MM.1S (cell line): ENCODE data around the gene CDAN1.

Source experiments
- EZH2 ChIP-seq: fragments of 300-600 bp; sonication (generic); optimal IDR thresholded peaks from 2 replicates; pipeline ENCODE3; 2017; ENCODE audit warnings: low read depth, mild to moderate bottlenecking, antibody characterized with exemption, low read length, mixed read lengths
- TF ChIP-seq, protein P1 (sequence below): fragments of 300-600 bp; sonication (generic); IDR thresholded peaks from 2 replicates; pipeline ENCODE4 v1.5.1; 2016; ENCODE audit warnings: antibody characterized with exemption, low read length, mixed read lengths

GRCh38 chr15:42681119-42681518 is 55.8 kb downstream of the CDAN1 start:
- TF ChIP-seq, protein P1, sequence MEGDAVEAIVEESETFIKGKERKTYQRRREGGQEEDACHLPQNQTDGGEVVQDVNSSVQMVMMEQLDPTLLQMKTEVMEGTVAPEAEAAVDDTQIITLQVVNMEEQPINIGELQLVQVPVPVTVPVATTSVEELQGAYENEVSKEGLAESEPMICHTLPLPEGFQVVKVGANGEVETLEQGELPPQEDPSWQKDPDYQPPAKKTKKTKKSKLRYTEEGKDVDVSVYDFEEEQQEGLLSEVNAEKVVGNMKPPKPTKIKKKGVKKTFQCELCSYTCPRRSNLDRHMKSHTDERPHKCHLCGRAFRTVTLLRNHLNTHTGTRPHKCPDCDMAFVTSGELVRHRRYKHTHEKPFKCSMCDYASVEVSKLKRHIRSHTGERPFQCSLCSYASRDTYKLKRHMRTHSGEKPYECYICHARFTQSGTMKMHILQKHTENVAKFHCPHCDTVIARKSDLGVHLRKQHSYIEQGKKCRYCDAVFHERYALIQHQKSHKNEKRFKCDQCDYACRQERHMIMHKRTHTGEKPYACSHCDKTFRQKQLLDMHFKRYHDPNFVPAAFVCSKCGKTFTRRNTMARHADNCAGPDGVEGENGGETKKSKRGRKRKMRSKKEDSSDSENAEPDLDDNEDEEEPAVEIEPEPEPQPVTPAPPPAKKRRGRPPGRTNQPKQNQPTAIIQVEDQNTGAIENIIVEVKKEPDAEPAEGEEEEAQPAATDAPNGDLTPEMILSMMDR = no peak
- no peak for TF ChIP-seq EZH2
